HG02885 (cell line): ENCODE measurements around the gene QRICH2.
A peak's percentile ranks its signal among the peaks of the same experiment; 100 is the strongest.
"Not testable (repeated sequence)": the region's sequence is repeated elsewhere in the genome, so short reads cannot be mapped to it uniquely, and the experiment has no call there.

Experiments used
- ATAC-seq: cut with Tn5 transposase; IDR thresholded peaks from one replicate; pipeline ENCODE4 v1.9.1; 2021; ENCODE audit warnings: mild to moderate bottlenecking; ENCODE audit not compliant: unreplicated experiment, poor library complexity

QRICH2 gene

GRCh38 chr17:76268015-76268749, 39.9 kb downstream of the QRICH2 start:
- ATAC-seq: no peak

GRCh38 chr17:76267581-76268001, 40.5 kb downstream of the QRICH2 start:
- ATAC-seq: not testable (repeated sequence)

DNA sequence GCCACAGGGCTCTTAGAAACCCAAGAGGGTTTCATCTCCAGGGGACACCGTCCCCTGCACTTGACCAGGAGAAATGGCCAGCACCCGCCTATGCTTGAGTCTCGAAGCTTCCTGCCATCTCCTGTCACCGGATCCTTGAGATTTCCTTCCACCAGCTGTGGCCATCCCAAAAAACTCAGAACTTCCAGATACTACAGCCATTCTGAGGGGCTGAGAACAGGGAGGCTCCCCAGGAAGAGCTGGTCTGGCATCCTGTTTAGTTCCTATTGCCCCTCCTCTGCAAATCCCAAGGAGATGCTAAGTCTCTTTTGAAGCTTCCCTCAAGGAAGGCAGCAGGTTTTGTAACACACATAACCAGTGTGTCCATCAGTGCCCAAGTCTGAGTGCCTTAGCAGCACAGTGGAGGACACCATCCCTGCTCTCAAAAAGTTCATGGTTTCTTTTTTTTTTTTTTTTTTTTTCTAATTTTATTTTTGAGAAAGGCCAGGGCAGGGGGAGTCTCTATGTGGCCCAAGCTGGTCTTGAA, 41.0 kb downstream of the QRICH2 start:
- no peak for ATAC-seq

DNA sequence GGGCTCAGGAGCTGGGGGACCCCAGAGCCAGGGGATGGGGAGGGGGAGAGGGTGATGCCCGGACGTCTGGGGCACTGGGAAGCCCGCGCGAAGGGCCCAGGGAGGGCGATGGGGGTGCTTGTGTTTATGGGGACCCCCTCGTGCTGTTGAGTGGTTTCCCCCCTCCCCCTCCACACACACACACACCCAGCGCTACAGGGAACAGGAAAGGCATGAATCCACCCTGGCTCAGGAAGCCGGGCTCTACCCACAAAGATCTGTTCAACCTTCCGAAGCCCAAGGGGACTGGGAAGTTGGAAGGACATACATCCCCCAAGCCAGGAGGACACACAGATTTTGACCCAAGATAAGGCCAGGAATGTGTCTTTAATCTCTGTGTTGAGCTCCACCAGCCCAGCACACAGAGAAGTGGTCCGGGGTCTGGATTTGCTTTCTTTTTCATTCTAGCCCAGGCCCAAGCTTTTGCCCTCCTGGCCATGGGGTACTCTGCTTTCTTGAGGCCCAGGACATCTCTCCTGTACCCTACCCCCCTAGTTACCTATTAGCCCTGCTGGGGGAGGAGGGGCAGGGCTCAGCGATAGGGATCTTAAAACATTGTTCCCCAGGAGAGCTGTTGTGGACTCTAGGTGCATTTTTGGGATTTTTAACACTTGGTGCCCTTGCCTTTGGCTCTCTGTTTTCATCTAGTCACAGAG, 41.7 kb downstream of the QRICH2 start:
- ATAC-seq: no peak

DNA sequence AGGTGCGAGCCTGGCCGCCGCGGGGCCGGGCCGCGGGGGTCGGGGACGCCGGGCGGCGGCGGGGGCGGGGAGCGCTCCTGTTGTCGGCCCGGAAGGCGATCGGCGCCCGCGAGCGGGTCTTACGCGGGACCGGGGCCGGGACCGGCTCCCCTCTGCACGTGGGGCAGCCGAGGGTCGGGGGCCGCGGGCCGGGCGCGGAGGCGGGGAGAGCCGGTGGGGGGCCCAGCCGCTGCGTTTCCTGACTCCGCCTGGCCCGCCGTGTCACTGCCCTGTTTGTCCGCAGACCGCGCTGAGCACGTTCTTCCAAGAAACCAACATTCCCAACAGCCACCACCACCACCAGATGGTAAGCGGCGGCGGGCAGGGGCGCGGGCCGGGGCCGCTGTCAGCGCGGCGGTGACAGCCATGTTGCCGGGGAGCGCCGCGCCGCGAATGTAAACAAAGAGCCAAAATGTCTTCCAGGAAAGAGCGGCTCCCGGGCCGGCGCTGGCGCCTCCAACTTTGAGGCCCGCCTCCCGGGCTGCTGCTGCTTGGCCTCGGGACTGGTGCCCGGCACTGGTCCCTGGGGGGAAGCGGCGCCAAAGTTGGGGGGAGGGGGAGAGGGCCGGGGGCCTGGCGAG, 42.3 kb downstream of the QRICH2 start:
- ATAC-seq: no peak

- ATAC-seq: peak; percentile 85
These were observed 43.1 kb downstream of the QRICH2 start, which contains the start of gene UBALD2 for GRCh38 chr17:76264755-76265623. UBALD2 (plus strand) TSS chr17:76265348; CDS start chr17:76265506, 158 bp downstream.

- ATAC-seq: no peak
These were observed 43.7 kb downstream of the QRICH2 start for GRCh38 chr17:76264425-76264754.

DNA sequence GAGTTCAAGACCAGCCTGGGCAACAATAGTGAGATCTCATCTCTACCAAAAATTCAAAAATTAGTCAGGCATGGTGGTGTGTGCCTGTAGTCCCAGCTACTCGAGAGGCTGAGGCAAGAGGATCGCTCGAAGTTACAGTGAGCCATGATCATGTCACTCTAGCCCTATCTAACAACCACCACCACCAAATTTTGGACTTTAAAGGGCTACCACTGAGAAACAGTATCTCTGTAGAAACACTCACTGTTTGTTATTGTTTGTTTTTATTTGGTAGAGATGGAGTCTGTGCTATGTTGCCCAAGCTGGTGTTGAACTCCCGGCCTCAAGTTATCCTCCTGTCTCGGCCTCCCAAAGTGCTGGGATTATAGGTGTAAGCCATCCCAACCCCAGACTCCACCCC, 44.2 kb downstream of the QRICH2 start:
- no peak for ATAC-seq

GRCh38 chr17:76262732-76263344, 45.2 kb downstream of the QRICH2 start:
- ATAC-seq: no peak

- ATAC-seq: no peak
These were observed 46.5 kb downstream of the QRICH2 start for GRCh38 chr17:76261421-76262215.

- ATAC-seq: no peak
These were observed 47.4 kb downstream of the QRICH2 start for GRCh38 chr17:76260669-76261068.

- no peak for ATAC-seq
These were observed 47.9 kb downstream of the QRICH2 start for GRCh38 chr17:76260220-76260619.

- ATAC-seq: not testable (repeated sequence)
These were observed 51.5 kb downstream of the QRICH2 start for GRCh38 chr17:76256430-76257050.

DNA sequence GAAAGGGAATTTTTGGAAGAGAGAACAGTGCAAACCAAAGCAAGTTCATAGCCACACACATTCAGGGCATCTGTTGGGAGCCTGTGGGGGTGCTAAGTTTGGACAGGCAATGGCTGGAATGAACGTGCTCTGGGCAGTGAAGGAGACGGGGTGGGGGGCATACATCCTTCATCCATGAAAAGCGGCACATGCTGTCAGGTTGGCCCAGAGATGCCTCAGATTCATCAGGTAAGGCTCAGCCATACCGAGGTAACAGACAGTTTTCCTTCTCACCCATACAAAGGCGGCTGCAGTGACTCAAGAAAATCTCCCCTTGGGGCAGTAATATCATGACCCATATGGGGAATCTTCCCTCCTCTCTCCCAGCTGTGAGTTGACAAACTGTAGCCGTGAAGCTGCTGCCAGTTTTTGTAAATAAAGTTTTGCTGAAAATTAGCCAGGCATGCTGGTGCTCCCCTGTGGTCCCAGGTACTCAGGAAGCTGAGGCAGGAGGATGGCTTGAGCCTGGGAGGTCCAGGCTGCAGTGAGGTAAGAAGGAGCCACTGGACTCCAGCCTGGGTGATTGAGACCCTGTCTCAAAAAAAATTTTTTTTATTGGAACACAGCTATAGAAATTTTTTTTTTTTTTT, 52.2 kb downstream of the QRICH2 start:
- ATAC-seq: no peak

GRCh38 chr17:76254275-76254674, 53.8 kb downstream of the QRICH2 start:
- no peak for ATAC-seq

- no peak for ATAC-seq
These were observed 54.2 kb downstream of the QRICH2 start for GRCh38 chr17:76253841-76254240.

- ATAC-seq: not testable (repeated sequence)
These were observed 54.9 kb downstream of the QRICH2 start for GRCh38 chr17:76252967-76253766.
